HepG2 (cell line): ENCODE data around the gene RRAS. TPM values are rescaled to one million over a fixed set of nuclear protein-coding genes. Genes with fewer than 3 reads are reported as not detected.

ENCODE experiments used
- ATAC-seq: fragments of 200-7000 bp; cut with Tn5 transposase; 3 replicates; pipeline ENCODE4 v1.9.1; 2020; ENCODE audit warnings: mild to moderate bottlenecking, moderate library complexity
- BruUV-seq: library from RNA; stranded (reverse); fragments of 400-500 nt; replicated peaks from 2 replicates; lab custom pipeline; 2021; lab: Mats Ljungman, UMichigan
- CTCF ChIA-PET: fragments of 300-600 bp; formaldehyde crosslinking; extraction: SDS; loops from one replicate; lab custom pipeline; 2021; ENCODE audit warnings: low total read pairs, inconsistent platforms, low intra/inter-chr PET ratio; lab: Yijun Ruan, JAX
- POLR2A ChIA-PET: fragments of 350-600 bp; sonication (Branson Sonifier 250); formaldehyde crosslinking; loops from one replicate; lab custom pipeline; 2020; ENCODE audit warnings: antibody characterized with exemption, inconsistent platforms; lab: Yijun Ruan, JAX
- DNase-seq: peaks from one replicate; pipeline ENCODE4 v3.0.0-alpha.2; 2015; ENCODE audit warnings: low spot score
- FAIRE-seq: peaks from 3 replicates; lab custom pipeline; 2011; peaks lifted over from hg19 to GRCh38; lab: Jason Lieb, UNC
- H2AFZ ChIP-seq: one replicate; pipeline ENCODE4 v1.6.1; 2011; ENCODE audit warnings: low read length, inconsistent platforms
- H3K27ac ChIP-seq: fragments of 300-600 bp; 3 replicates; pipeline ENCODE4 v1.8.0; 2011; ENCODE audit warnings: mixed run types, mild to moderate bottlenecking, mixed read lengths, low read length, inconsistent platforms; ENCODE audit not compliant: insufficient read depth; ENCODE audit errors: extremely low read length
- H3K27me3 ChIP-seq, 2 experiments: fragments of 200-600 bp in 1 of 2; 2 replicates in 1 of 2; 3 replicates in 1 of 2; pipeline versions ENCODE4 v1.6.0 to v1.8.0; 2011; ENCODE audit warnings: low read length in 2 of 2, mild to moderate bottlenecking in 2 of 2, moderate library complexity in 2 of 2, inconsistent platforms in 1 of 2; ENCODE audit not compliant: insufficient read depth in 2 of 2, control insufficient read depth in 1 of 2
- H3K36me3 ChIP-seq, 2 experiments: fragments of 200-600 bp in 1 of 2; replicated peaks in 1 of 2; 2 replicates in 1 of 2; 3 replicates in 1 of 2; pipeline versions ENCODE4 v1.5.1 to v1.8.0; 2011; ENCODE audit warnings: low read length in 2 of 2, inconsistent platforms in 1 of 2; ENCODE audit not compliant: insufficient read depth in 2 of 2, control insufficient read depth in 1 of 2
- H3K4me1 ChIP-seq: 2 replicates; pipeline ENCODE4 v1.5.1; 2012; ENCODE audit warnings: low read length, inconsistent platforms; ENCODE audit not compliant: insufficient read depth
- H3K4me2 ChIP-seq: 2 replicates; pipeline ENCODE4 v1.6.0; 2011; ENCODE audit warnings: low read depth, low read length, inconsistent platforms
- H3K4me3 ChIP-seq, 3 experiments: fragments of 200-600 bp in 1 of 3; sonication (generic), shearing (Covaris generic) in 1 of 3; replicated peaks in 1 of 3; 2 replicates each; pipeline ENCODE4 v1.5.1; 2011 to 2016; ENCODE audit warnings: low read length in 3 of 3, inconsistent platforms in 2 of 3, low read depth in 2 of 3, mild to moderate bottlenecking in 2 of 3, control low read depth in 1 of 3, mixed read lengths in 1 of 3; ENCODE audit not compliant: insufficient read depth in 1 of 3
- H3K79me2 ChIP-seq: one replicate; pipeline ENCODE4 v1.6.1; 2011; ENCODE audit warnings: low read length, inconsistent platforms; ENCODE audit not compliant: insufficient read depth
- H3K9ac ChIP-seq: 2 replicates; pipeline ENCODE4 v1.6.0; 2011; ENCODE audit warnings: mild to moderate bottlenecking, low read depth, low read length, inconsistent platforms; ENCODE audit not compliant: insufficient read depth
- H3K9me3 ChIP-seq: 2 replicates; pipeline ENCODE4 v1.5.1; 2012; ENCODE audit warnings: mild to moderate bottlenecking, low read length
- H4K20me1 ChIP-seq: 2 replicates; pipeline ENCODE4 v1.6.0; 2011; ENCODE audit warnings: inconsistent platforms, mild to moderate bottlenecking, low read length, moderate library complexity; ENCODE audit not compliant: insufficient read depth
- MAFK ChIP-seq, 2 experiments: IDR thresholded peaks in 1 of 2; conservative IDR thresholded peaks in 1 of 2; 2 replicates each; pipeline ENCODE4 v1.6.1; 2011; ENCODE audit warnings: improper control_type of control experiment in 2 of 2, low read length in 2 of 2
- SKI ChIP-seq: fragments of 450-650 bp; IDR thresholded peaks from one replicate; pipeline ENCODE4 v1.6.1; 2018; ENCODE audit warnings: mild to moderate bottlenecking; ENCODE audit not compliant: partially characterized antibody
- ZFP36 ChIP-seq: fragments of 150-350 bp; IDR thresholded peaks from 2 replicates; pipeline ENCODE4 v1.6.1; 2018; ENCODE audit warnings: borderline replicate concordance, low read length, low read depth; ENCODE audit not compliant: partially characterized antibody
- ZNF275 ChIP-seq: sonication (generic); formaldehyde crosslinking; IDR thresholded peaks from 2 replicates; pipeline ENCODE4 v1.8.0; 2022; ENCODE audit warnings: missing genetic modification reagents, mild to moderate bottlenecking, inconsistent platforms, borderline replicate concordance
- ZNF337 ChIP-seq: sonication (generic); formaldehyde crosslinking; IDR thresholded peaks from 2 replicates; pipeline ENCODE4 v1.5.1; 2020; ENCODE audit warnings: missing genetic modification reagents, low read depth, mild to moderate bottlenecking, borderline replicate concordance
- WGBS: methylation state at CpG from one replicate; pipeline ENCODE4 v1.1.6; 2017; ENCODE audit warnings: low lambda C conversion rate; 5-methylcytosine and 5-hydroxymethylcytosine counted together
- in situ Hi-C: cut with HindIII; loops from 2 replicates; pipeline ENCODE4 v1.10.0; 2017; ENCODE audit warnings: low pct_unique_long_range_greater_than_20kb; ENCODE audit not compliant: extremely low pct_ligation_motif_present
- intact Hi-C: fragments of 100-400 bp; cut with micrococcal nuclease; formaldehyde crosslinking; loops from one replicate; pipeline ENCODE4 v1.10.0; 2022; ENCODE audit not compliant: unreplicated experiment
- polyA plus RNA-seq, 8 experiments: library from polyadenylated mRNA; depleted of rRNA in 3 of 8; stranded (reverse) in 7 of 8; unstranded in 1 of 8; fragments of >200 nt; fragmentation: Illumina TruSeq in 4 of 8; extraction: Trizol in 4 of 8; gene quantifications; 2 replicates each; pipeline versions ENCODE4 v1.2.1 to v1.2.3, GENCODE V29; 2011 to 2016; ENCODE audit warnings: low read depth in 4 of 8, missing spikeins in 1 of 8, mixed read lengths in 1 of 8; ENCODE audit not compliant: insufficient read depth in 1 of 8
- total RNA-seq, 5 experiments: library from RNA; depleted of rRNA; stranded (reverse); fragments of >200 nt; fragmentation: Illumina TruSeq; extraction: Trizol; gene quantifications; 2 replicates each; pipeline ENCODE4 v1.2.3, GENCODE V29; 2016; ENCODE audit warnings: low read depth in 1 of 5
- TF ChIP-seq, protein P1 (sequence below): sonication (generic); formaldehyde crosslinking; IDR thresholded peaks from 2 replicates; pipeline ENCODE4 v1.4.0; 2020; ENCODE audit warnings: missing genetic modification reagents
- TF ChIP-seq, protein P2 (sequence below): sonication (generic); formaldehyde crosslinking; IDR thresholded peaks from 2 replicates; pipeline ENCODE4 v1.4.0; 2020; ENCODE audit warnings: missing genetic modification reagents
- TF ChIP-seq, protein P3 (sequence below): IDR thresholded peaks from 2 replicates; pipeline ENCODE4 v1.6.1; 2016; ENCODE audit warnings: control low read depth
- TF ChIP-seq, protein P4 (sequence below): sonication (generic); formaldehyde crosslinking; IDR thresholded peaks from 2 replicates; pipeline ENCODE4 v1.8.1; 2023; ENCODE audit warnings: mild to moderate bottlenecking, moderate library complexity, missing genetic modification reagents

RRAS gene
- total and polyA plus RNA-seq, 2 of the 13 experiments (the other 11 are each of a cell fraction or from before 2014, with no cell fraction given): 1.5 to 12.0 TPM

DNA sequence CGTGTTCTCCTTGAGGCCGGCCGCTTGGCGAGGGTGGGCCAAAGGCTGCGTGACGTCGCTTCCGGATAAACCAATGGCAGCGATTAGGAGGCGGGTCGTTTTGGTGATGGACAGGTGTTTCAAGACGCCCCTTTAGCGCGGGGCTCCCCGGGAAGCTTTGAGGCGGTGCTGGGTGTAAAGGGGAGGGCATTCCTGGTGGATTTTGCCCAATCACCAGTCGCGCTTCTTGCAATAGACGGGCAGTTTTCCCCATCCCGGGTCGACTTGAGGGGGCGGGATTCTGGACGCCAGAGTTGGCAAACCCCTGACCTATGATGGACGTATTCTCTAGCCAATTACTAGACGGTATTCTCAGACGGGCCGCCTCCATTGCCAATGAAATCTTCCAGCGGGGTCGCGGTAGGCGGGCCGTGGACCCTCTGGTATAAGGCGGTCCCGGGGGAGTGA, 36.9 kb upstream of the RRAS start:
- Histone ChIP-seq H3K9ac (peak overlapping the region; percentile 95), H3K27me3 (no peaks in the 10 kb centered on the region), H3K36me3 (peaks cover 0 to 12% of the 10 kb centered on the region in 2 experiments; a peak in 3 of 5 replicates), H2AFZ (no peak overlapping the region), H3K9me3 (no peaks in the 10 kb centered on the region), H3K4me3 (peak overlapping the region; percentile 92 to 99 (median 99); a peak in 5 of 6 replicates), H3K4me2 (no peak overlapping the region; the same call in 1 of the 2 replicates), H3K27ac (peak overlapping the region; percentile 95), H3K4me1 (peaks cover 43% of the 10 kb centered on the region), H3K79me2 (peaks cover 38% of the 10 kb centered on the region), H4K20me1 (peaks cover 36% of the 10 kb centered on the region)
- in situ Hi-C loops (loop anchor here (10.0 kb wide), 1 partner anchor 82 kb away; the partner anchor contains the start of gene PRR12), intact Hi-C loops (loop anchor here (2.0 to 5.0 kb wide), 2 partner anchors 35 to 96 kb away; partner anchors contain the start of genes NOSIP, PRRG2, RRAS and SCAF1)
- no TSS peak for BruUV-seq
- ChIA-PET POLR2A (interaction anchor here (0.6 to 3.8 kb wide), 35 partner anchors 9 to 683 kb away, joined by 3 to 77 read pairs (median 4); partner anchors contain the start of genes ADM5, AKT1S1, AP2A1 and BCL2L12), CTCF (interaction anchor here (0.6 kb wide), 1 partner anchor 33 kb away, joined by 3 read pairs; no protein-coding TSS in a partner anchor)
- FAIRE-seq (peak; percentile 99), DNase-seq (peak; percentile 99), ATAC-seq (peak; percentile 81)
- 0% methylated on average over 22 of the region's 34 CpGs for WGBS
- TF ChIP-seq, protein P1, sequence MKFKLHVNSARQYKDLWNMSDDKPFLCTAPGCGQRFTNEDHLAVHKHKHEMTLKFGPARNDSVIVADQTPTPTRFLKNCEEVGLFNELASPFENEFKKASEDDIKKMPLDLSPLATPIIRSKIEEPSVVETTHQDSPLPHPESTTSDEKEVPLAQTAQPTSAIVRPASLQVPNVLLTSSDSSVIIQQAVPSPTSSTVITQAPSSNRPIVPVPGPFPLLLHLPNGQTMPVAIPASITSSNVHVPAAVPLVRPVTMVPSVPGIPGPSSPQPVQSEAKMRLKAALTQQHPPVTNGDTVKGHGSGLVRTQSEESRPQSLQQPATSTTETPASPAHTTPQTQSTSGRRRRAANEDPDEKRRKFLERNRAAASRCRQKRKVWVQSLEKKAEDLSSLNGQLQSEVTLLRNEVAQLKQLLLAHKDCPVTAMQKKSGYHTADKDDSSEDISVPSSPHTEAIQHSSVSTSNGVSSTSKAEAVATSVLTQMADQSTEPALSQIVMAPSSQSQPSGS: no peak
- TF ChIP-seq ZNF337 (no peak), ZFP36 (no peak), SKI (no peak), MAFK (conservative IDR thresholded peaks at IDR 0.05 in 1 of 2, IDR thresholded peaks at IDR 0.05 in 1 of 2; ENCODE audit: low read length in 2 of 2) (0 out of 4 replicates have a peak, but pooled peaks of 1 of the 2 experiments have one; percentile 11), ZNF275 (CRISPR knock-in tag) (no peak)
- TF ChIP-seq, protein P2, sequence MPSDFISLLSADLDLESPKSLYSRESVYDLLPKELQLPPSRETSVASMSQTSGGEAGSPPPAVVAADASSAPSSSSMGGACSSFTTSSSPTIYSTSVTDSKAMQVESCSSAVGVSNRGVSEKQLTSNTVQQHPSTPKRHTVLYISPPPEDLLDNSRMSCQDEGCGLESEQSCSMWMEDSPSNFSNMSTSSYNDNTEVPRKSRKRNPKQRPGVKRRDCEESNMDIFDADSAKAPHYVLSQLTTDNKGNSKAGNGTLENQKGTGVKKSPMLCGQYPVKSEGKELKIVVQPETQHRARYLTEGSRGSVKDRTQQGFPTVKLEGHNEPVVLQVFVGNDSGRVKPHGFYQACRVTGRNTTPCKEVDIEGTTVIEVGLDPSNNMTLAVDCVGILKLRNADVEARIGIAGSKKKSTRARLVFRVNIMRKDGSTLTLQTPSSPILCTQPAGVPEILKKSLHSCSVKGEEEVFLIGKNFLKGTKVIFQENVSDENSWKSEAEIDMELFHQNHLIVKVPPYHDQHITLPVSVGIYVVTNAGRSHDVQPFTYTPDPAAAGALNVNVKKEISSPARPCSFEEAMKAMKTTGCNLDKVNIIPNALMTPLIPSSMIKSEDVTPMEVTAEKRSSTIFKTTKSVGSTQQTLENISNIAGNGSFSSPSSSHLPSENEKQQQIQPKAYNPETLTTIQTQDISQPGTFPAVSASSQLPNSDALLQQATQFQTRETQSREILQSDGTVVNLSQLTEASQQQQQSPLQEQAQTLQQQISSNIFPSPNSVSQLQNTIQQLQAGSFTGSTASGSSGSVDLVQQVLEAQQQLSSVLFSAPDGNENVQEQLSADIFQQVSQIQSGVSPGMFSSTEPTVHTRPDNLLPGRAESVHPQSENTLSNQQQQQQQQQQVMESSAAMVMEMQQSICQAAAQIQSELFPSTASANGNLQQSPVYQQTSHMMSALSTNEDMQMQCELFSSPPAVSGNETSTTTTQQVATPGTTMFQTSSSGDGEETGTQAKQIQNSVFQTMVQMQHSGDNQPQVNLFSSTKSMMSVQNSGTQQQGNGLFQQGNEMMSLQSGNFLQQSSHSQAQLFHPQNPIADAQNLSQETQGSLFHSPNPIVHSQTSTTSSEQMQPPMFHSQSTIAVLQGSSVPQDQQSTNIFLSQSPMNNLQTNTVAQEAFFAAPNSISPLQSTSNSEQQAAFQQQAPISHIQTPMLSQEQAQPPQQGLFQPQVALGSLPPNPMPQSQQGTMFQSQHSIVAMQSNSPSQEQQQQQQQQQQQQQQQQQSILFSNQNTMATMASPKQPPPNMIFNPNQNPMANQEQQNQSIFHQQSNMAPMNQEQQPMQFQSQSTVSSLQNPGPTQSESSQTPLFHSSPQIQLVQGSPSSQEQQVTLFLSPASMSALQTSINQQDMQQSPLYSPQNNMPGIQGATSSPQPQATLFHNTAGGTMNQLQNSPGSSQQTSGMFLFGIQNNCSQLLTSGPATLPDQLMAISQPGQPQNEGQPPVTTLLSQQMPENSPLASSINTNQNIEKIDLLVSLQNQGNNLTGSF: no peak
- TF ChIP-seq, protein P3, sequence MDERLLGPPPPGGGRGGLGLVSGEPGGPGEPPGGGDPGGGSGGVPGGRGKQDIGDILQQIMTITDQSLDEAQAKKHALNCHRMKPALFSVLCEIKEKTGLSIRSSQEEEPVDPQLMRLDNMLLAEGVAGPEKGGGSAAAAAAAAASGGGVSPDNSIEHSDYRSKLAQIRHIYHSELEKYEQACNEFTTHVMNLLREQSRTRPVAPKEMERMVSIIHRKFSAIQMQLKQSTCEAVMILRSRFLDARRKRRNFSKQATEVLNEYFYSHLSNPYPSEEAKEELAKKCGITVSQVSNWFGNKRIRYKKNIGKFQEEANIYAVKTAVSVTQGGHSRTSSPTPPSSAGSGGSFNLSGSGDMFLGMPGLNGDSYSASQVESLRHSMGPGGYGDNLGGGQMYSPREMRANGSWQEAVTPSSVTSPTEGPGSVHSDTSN (CRISPR knock-in tag): peak; percentile 95
- TF ChIP-seq, protein P4, sequence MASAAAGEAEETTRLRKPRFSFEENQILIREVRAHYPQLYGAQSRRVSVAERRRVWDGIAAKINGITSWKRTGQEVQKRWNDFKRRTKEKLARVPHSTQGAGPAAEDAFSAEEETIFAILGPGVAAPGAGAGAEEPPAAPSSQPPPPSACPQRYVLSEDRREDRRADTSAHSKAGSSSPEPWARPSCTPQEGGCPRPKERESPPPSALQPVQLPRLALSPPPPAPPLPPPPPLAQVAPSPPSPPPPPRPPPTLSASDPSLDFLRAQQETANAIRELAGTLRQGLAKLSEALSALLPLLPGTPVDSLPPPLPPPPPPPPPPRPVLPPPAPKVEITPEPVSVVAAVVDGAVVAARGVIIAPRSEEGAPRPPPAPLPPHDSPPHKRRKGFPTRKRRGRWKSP (CRISPR knock-in tag): peak; percentile 11; the same call in 1 of the 2 replicates
